Loucy (cell line): ENCODE results near the gene APBA1.

Experiments
- H2AFZ ChIP-seq: fragments of 200-600 bp; sonication (generic); 2 replicates; pipeline ENCODE4 v1.6.0; 2016; ENCODE audit warnings: antibody characterized with exemption, mild to moderate bottlenecking, low read length, moderate library complexity
- H3F3A ChIP-seq: fragments of 200-600 bp; 2 replicates; pipeline ENCODE4 v1.6.0; 2016; ENCODE audit warnings: antibody characterized with exemption, low read depth, mild to moderate bottlenecking
- H3K27me3 ChIP-seq: fragments of 200-600 bp; sonication (generic); 2 replicates; pipeline ENCODE4 v1.6.1; 2014; ENCODE audit warnings: low read length, mild to moderate bottlenecking; ENCODE audit not compliant: insufficient read depth, poor library complexity, severe bottlenecking
- H3K36me3 ChIP-seq: fragments of 200-600 bp; sonication (generic); 2 replicates; pipeline ENCODE4 v1.6.1; 2016; ENCODE audit warnings: low read length; ENCODE audit not compliant: insufficient read depth
- H3K4me1 ChIP-seq: fragments of 200-600 bp; sonication (generic); 2 replicates; pipeline ENCODE4 v1.5.1; 2014; ENCODE audit warnings: low read length, mild to moderate bottlenecking; ENCODE audit not compliant: insufficient read depth, poor library complexity, severe bottlenecking
- H3K4me2 ChIP-seq: fragments of 200-600 bp; sonication (generic); 2 replicates; pipeline ENCODE4 v1.6.0; 2014; ENCODE audit warnings: antibody characterized with exemption, low read length, low read depth, mild to moderate bottlenecking; ENCODE audit not compliant: poor library complexity, severe bottlenecking
- H3K4me3 ChIP-seq: fragments of 200-600 bp; sonication (generic); 2 replicates; pipeline ENCODE4 v1.5.1; 2014; ENCODE audit warnings: low read length, mild to moderate bottlenecking, mixed read lengths; ENCODE audit not compliant: poor library complexity, severe bottlenecking
- H3K79me2 ChIP-seq: fragments of 200-600 bp; sonication (generic); 2 replicates; pipeline ENCODE4 v1.6.1; 2014; ENCODE audit warnings: low read length; ENCODE audit not compliant: insufficient read depth
- H3K9ac ChIP-seq: fragments of 200-600 bp; sonication (generic); 2 replicates; pipeline ENCODE4 v1.6.0; 2014; ENCODE audit warnings: mild to moderate bottlenecking, low read depth, low read length, moderate library complexity; ENCODE audit not compliant: poor library complexity, severe bottlenecking
- H3K9me2 ChIP-seq: fragments of 200-600 bp; sonication (generic); replicated peaks from 2 replicates; pipeline ENCODE4 v1.6.1; 2016; ENCODE audit warnings: low read depth, low read length, mixed read lengths
- H3K9me3 ChIP-seq: fragments of 200-600 bp; sonication (generic); 2 replicates; pipeline ENCODE4 v1.6.1; 2014; ENCODE audit warnings: mild to moderate bottlenecking, antibody characterized with exemption, low read length, low read depth; ENCODE audit not compliant: insufficient read depth
- H4K20me1 ChIP-seq: fragments of 200-600 bp; sonication (generic); 2 replicates; pipeline ENCODE4 v1.6.0; 2014; ENCODE audit warnings: antibody characterized with exemption, low read length, mild to moderate bottlenecking; ENCODE audit not compliant: insufficient read depth, poor library complexity, severe bottlenecking
- EZH2phosphoT487 ChIP-seq: fragments of 200-600 bp; IDR thresholded peaks from 2 replicates; pipeline ENCODE4 v1.6.1; 2018; ENCODE audit warnings: antibody characterized with exemption, mild to moderate bottlenecking, moderate library complexity, borderline replicate concordance
- TF ChIP-seq, protein P1 (sequence below): fragments of 200-600 bp; sonication (generic); conservative IDR thresholded peaks from 2 replicates; pipeline ENCODE4 v1.5.1; 2014; ENCODE audit warnings: mild to moderate bottlenecking, antibody characterized with exemption, low read length

APBA1 gene

DNA sequence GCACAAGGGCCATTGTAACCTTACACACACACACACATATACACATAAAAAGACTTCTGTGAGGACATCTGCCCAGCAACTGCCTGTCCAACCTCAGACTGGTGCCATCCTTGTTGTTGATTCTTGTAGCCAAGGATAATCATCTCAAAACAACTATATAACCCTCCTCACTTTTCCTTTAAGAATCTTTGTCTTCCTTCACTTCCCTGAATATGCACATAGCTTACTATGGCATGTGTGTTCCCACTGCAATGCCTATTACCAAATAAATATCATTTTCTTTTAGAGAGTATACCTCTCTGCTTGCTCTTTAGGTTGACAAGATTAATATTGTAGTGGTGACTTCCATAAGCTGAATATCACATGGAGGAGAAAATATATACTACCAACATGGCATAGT is 55.2 kb downstream of the APBA1 start:
- Histone ChIP-seq H4K20me1 (no peaks in the 10 kb centered on the region), H3K27me3 (no peaks in the 10 kb centered on the region), H3K4me3 (no peak overlapping the region), H3K36me3 (no peaks in the 10 kb centered on the region), H3K79me2 (no peaks in the 10 kb centered on the region), H2AFZ (no peak overlapping the region), H3K9me2 (no peaks in the 10 kb centered on the region), H3K9me3 (no peaks in the 10 kb centered on the region), H3K9ac (no peak overlapping the region), H3K4me1 (peaks cover 11% of the 10 kb centered on the region), H3F3A (no peaks in the 10 kb centered on the region), H3K4me2 (no peak overlapping the region)
- TF ChIP-seq EZH2phosphoT487, result no peak
- TF ChIP-seq, protein P1, sequence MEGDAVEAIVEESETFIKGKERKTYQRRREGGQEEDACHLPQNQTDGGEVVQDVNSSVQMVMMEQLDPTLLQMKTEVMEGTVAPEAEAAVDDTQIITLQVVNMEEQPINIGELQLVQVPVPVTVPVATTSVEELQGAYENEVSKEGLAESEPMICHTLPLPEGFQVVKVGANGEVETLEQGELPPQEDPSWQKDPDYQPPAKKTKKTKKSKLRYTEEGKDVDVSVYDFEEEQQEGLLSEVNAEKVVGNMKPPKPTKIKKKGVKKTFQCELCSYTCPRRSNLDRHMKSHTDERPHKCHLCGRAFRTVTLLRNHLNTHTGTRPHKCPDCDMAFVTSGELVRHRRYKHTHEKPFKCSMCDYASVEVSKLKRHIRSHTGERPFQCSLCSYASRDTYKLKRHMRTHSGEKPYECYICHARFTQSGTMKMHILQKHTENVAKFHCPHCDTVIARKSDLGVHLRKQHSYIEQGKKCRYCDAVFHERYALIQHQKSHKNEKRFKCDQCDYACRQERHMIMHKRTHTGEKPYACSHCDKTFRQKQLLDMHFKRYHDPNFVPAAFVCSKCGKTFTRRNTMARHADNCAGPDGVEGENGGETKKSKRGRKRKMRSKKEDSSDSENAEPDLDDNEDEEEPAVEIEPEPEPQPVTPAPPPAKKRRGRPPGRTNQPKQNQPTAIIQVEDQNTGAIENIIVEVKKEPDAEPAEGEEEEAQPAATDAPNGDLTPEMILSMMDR, result no peak

DNA sequence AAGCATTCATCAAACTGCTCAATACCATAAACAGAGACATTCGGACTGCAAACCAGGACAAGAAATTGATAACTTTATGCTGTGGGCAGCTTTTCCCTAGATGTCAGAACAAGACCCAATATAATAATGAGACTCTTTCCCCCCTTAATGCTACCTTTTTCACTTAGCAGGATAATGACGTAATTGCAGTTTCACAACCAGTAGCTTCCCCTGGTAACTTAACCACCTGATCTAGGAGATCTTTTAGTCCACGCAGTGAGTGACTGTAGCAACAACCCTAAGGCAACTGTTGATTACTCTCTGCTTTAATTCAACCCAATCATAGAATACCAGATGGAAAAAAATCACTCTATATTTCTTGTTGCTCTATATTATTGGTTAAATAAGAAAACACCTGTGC is 56.3 kb downstream of the APBA1 start:
- Histone ChIP-seq H3K79me2 (no peaks in the 10 kb centered on the region), H3K4me1 (peaks cover 8% of the 10 kb centered on the region), H3K9me3 (no peaks in the 10 kb centered on the region), H3K36me3 (no peaks in the 10 kb centered on the region), H4K20me1 (no peaks in the 10 kb centered on the region), H3K4me3 (no peak overlapping the region), H3K27me3 (no peaks in the 10 kb centered on the region), H2AFZ (no peak overlapping the region), H3K4me2 (no peak overlapping the region), H3K9ac (no peak overlapping the region), H3K9me2 (no peaks in the 10 kb centered on the region), H3F3A (no peaks in the 10 kb centered on the region)
- no peak for TF ChIP-seq EZH2phosphoT487
- TF ChIP-seq, protein P1, result no peak

DNA sequence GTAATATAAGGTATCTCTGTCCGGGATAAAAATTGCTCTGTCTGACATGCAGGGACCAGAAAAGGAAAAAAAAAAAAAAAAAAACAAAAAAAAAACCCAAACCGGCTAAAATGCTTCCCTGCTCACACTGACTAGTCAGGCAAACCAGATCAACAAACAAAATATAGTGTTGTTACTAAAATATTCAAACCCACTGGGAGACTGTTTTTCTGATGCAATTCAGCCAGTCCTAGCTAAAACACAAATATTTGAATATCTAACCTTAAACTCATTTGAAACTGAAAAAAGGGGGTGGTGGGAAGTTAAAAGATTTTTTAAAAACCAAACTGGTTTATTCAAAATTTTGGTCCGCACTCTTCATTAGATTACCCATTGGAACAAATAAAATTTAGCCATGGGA is 61.0 kb downstream of the APBA1 start:
- no peak overlapping the region for H3K4me2 ChIP-seq
- no peaks in the 10 kb centered on the region for H3K9me2 ChIP-seq
- no peaks in the 10 kb centered on the region for H3K9me3 ChIP-seq
- H3K4me3 ChIP-seq, result no peak overlapping the region
- no peak overlapping the region for H3K9ac ChIP-seq
- no peaks in the 10 kb centered on the region for H3K36me3 ChIP-seq
- TF ChIP-seq EZH2phosphoT487, result no peak
- TF ChIP-seq, protein P1, result no peak
- H3K4me1 ChIP-seq, result no peaks in the 10 kb centered on the region
- H2AFZ ChIP-seq, result no peak overlapping the region
- no peaks in the 10 kb centered on the region for H3K27me3 ChIP-seq
- H3K79me2 ChIP-seq, result no peaks in the 10 kb centered on the region
- no peaks in the 10 kb centered on the region for H4K20me1 ChIP-seq
- H3F3A ChIP-seq, result no peaks in the 10 kb centered on the region
